HG03342 (cell line): ENCODE data around the gene ZNF177.
"Not testable (repeated sequence)": the region's sequence is repeated elsewhere in the genome, so short reads cannot be mapped to it uniquely, and the experiment has no call there.

Source experiments
- ATAC-seq: cut with Tn5 transposase; IDR thresholded peaks from one replicate; pipeline ENCODE4 v1.9.1; 2021; ENCODE audit warnings: mild to moderate bottlenecking, moderate library complexity; ENCODE audit not compliant: unreplicated experiment

ZNF177 gene

DNA sequence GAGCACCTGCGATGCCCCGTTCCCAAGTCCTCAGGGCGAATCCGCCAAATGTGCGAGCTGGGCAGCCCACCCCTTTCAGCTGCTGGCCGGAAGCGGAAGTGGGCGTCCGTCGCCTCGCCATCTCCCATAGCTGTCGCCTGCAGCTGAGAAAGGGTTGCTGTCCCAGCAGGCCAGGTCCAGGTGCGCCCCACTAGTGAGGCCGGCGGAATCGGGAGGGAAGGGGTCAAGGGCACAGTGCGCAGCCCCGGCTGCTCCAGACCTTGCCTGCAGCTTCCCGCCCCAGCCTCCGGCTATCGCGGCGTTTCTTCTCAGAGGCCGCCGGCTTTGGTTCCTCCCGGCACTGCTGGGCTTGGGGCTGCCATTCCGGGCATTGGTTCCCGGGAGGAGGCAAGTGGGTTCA is at the start of gene ZNF177:
Gene ZNF177 (plus strand): TSS at position 109 of the 400 bp plus-strand sequence. CDS start 15,299 bp downstream, outside the sequence.
- ATAC-seq, result no peak

GRCh38 chr19:9313756-9314155 is 49.1 kb upstream of the ZNF177 start:
- ATAC-seq, result no peak

GRCh38 chr19:9321338-9321737 is 41.5 kb upstream of the ZNF177 start:
- ATAC-seq, result no peak

DNA sequence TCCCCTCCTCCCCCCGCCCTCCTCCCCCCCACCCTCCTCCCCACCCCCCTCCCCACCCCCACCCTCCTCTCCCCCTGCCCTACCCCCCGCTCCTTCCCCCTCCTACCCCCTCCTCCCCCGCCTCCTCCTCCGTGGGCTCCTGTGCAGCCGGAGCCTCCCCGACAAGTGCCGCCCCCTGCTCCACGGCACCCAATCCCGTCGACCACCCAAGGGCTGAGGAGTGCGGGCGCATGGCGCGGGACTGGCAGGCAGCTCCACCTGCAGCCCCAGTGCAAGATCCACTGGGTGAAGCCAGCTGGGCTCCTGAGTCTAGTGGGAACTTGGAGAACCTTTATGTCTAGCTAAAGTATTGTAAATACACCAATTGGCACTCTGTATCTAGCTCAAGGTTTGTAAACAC is 41.1 kb upstream of the ZNF177 start:
- ATAC-seq, result not testable (repeated sequence)

DNA sequence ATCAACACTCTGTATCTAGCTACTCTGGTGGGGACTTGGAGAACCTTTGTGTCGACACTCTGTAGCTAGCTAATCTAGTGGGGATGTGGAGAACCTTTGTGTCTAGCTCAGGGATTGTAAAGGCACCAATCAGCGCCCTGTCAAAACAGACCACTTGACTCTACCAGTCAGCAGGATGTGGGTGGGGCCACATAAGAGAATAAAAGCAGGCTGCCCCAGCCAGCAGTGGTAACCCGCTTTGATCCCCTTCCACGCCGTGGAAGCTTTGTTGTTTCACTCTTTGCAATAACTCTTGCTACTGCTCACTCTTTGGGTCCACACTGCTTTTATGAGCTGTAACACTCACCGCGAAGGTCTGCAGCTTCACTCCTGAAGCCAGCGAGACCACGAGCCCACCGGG is 40.6 kb upstream of the ZNF177 start:
- not testable (repeated sequence) for ATAC-seq

DNA sequence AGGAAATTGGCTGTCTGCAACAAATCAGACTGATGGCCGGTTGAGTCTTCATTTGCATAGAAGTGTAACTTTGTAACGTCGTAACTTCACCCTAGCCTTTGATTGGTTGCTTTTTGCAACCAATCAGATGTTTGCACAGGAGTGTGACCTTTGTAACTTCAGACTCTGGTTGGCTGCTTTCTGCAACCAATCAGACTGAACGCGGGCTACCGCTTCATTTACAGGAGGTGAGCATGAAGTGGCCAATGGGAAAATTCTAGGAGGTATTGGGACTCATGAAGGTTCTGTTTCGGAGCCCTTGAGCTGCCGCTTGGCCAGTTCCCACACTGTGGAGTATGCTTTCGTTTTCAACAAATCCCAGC is 39.3 kb upstream of the ZNF177 start:
- ATAC-seq, result peak; percentile 26

GRCh38 chr19:9323919-9324583 is 38.8 kb upstream of the ZNF177 start, which contains the start of gene ZNF559:
Gene ZNF559 (plus strand): TSS chr19:9324179. CDS start chr19:9338550, 14,371 bp downstream.
- ATAC-seq, result peak; percentile 97

GRCh38 chr19:9324584-9324962 is 38.2 kb upstream of the ZNF177 start:
- ATAC-seq, result no peak

- no peak for ATAC-seq
These were observed 32.8 kb upstream of the ZNF177 start for GRCh38 chr19:9329999-9330398.

- ATAC-seq, result no peak
These were observed 20.1 kb upstream of the ZNF177 start for GRCh38 chr19:9342610-9343304.

- ATAC-seq, result no peak
These were observed 17.8 kb upstream of the ZNF177 start for GRCh38 chr19:9345005-9345404.

- ATAC-seq, result no peak
These were observed 14.6 kb upstream of the ZNF177 start for GRCh38 chr19:9348253-9348652.

GRCh38 chr19:9348671-9349070 is 14.1 kb upstream of the ZNF177 start:
- ATAC-seq, result no peak

DNA sequence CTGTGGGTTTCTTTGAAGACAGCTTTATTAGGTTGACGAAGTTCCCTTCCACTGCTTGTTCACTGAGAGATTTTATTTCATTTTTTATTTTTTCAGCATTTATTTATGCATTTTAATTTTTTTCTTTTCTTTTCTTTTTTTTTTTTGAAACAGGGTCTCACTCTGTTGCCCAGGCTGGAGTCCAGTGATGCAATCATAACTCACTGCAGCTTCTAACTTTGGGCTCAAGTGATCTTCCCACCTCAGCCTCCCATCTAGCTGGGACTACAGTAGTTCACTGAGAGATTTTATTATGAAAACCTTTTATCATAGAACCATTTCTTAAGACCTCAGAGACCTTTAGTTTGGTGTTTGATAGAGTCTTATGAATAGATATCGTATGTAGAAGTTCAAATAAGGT is 10.3 kb upstream of the ZNF177 start:
- ATAC-seq, result no peak

- no peak for ATAC-seq
These were observed 9.8 kb upstream of the ZNF177 start for GRCh38 chr19:9353011-9353410.

- no peak for ATAC-seq
These were observed 8.2 kb upstream of the ZNF177 start for GRCh38 chr19:9354651-9355050.

DNA sequence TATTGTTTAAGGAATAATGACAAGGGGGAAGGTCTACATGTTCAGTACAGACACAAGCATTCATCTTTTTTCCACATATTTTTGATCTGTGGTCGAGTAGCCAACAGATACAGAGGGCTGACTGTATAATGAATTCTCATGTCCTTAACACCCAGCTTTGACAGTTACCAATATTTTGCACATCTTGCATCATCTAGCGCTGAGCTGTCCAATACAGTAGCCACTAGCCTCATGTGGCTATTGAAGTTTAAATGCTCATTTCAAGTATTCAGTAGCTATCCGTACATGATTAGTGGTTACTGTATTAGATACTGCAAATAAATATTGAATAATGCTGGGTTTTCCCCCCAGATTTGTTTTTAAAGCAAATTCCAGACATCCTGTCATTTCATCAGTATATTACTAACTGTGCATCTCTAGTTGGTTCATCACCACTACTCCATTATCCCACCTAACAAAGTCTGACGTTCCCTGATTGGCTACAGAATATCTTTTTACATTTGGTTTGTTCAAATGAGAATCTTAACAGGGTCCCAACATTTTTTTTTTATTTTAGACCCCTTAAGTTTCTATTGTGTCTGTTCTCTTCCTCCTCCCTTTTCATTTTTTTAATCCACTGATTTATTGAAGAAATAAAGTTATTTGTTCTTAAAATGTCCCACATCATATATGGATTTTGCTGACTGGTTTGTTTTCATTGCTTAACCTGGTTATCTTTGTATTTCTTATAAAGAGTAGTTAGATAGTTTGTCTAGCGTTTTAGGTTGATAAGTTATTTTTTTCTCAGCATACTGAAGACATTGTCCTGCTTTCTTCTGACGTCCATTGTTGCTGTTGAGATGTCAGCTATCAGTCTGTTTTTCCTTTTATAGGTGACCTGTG is 8.2 kb downstream of the ZNF177 start:
- ATAC-seq, result no peak

- no peak for ATAC-seq
These were observed 18.6 kb downstream of the ZNF177 start for GRCh38 chr19:9381361-9381785.

DNA sequence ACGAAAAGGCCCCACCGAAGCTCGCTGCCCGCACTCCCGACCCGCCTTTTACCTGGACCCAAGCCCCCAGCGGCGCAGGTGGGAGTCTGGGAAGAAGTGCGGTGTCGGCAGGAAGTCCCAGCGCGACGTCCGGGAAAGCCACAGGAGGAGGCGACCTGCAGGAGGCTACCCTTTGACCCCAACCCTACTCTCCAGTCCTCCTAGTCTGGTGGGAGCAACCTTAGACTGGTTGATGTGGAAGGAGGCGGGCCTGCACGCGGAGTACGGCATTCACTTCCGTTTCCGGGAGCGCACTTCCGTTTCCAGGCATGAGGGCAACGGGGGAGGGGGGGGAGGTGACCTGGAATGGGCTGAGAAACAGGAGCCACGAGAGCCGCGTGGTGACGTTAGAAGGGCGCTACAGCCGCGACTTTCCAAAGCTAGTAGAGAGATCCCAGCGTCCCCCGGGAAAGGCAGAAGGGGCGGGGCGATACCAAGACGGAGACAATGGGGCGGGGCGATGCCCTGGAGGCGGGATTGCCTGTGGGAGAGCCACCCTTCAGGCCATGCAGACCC is 44.1 kb downstream of the ZNF177 start:
- ATAC-seq, result no peak

- no peak for ATAC-seq
These were observed 45.0 kb downstream of the ZNF177 start for GRCh38 chr19:9407827-9408226.

- ATAC-seq, result no peak
These were observed 50.6 kb downstream of the ZNF177 start for GRCh38 chr19:9413240-9413954.
